Mucosa of stomach (tissue), 1 donor: ENCODE data around the gene NUDT8.

Experiments used
- H3K27me3 ChIP-seq: one replicate; pipeline ENCODE4 v1.7.0; 2013; ENCODE audit warnings: mild to moderate bottlenecking, low read length; ENCODE audit not compliant: control insufficient read depth, insufficient read depth
- H3K36me3 ChIP-seq: one replicate; pipeline ENCODE4 v1.7.0; 2013; ENCODE audit warnings: low read length; ENCODE audit not compliant: control insufficient read depth, insufficient read depth
- H3K4me1 ChIP-seq: one replicate; pipeline ENCODE4 v1.7.0; 2013; ENCODE audit warnings: mild to moderate bottlenecking, low read length; ENCODE audit not compliant: control insufficient read depth, insufficient read depth
- H3K4me3 ChIP-seq: one replicate; pipeline ENCODE4 v1.7.0; 2013; ENCODE audit warnings: low read length
- H3K9ac ChIP-seq: one replicate; pipeline ENCODE4 v1.7.0; 2013; ENCODE audit warnings: mild to moderate bottlenecking, low read length, moderate library complexity
- H3K9me3 ChIP-seq: one replicate; pipeline ENCODE4 v1.7.0; 2013; ENCODE audit warnings: mild to moderate bottlenecking, low read length, moderate library complexity; ENCODE audit not compliant: control insufficient read depth
- donor health status: Pancreatic carcinoma.

The NUDT8 gene

GRCh38 chr11:67616431-67617242, 13.1 kb downstream of the NUDT8 start:
- H3K9me3 ChIP-seq, result no peaks in the 10 kb centered on the region
- no peak overlapping the region for H3K4me3 ChIP-seq
- H3K4me1 ChIP-seq, result peaks cover 21% of the 10 kb centered on the region
- no peak overlapping the region for H3K9ac ChIP-seq
- peaks cover 18% of the 10 kb centered on the region for H3K27me3 ChIP-seq
- no peaks in the 10 kb centered on the region for H3K36me3 ChIP-seq

DNA sequence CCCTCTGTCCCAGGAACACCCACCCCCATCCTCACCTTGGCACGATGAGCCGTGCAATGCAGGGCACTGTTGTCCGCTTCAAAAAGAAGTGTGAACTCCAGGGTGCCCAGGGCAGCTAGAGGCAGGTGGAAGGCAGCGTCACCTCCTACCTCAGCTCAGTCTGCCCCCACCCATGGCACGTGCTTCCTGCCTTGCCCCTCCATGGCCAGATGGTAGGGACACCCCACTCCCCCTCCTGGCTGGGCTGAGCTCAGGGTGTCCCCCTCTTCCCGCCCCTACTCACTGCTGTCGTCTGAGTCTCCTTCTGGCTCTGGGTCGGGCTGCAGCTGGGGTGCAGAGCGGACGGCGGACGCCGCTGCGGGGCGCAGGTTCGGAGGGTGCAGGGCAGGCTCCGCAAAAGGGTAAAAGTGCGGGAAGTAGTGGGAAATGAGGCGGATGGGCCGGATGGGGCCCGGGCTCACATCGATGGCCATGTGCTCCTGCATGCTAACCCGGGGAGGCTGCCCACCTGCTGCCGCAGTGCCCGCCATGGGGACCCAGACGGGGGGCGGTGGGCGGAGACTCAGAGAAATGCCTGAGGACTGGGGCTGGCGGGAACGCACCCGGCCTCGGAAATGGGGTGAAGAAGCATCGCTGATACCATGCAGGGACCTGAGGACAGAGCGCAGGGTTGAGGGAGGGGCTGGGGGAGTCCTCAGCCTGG, 13.9 kb downstream of the NUDT8 start:
- Histone ChIP-seq H3K9ac (no peak overlapping the region), H3K4me3 (no peak overlapping the region)

GRCh38 chr11:67614730-67615714, 14.7 kb downstream of the NUDT8 start:
- no peak overlapping the region for H3K4me3 ChIP-seq
- H3K27me3 ChIP-seq, result peaks cover 18% of the 10 kb centered on the region
- H3K9ac ChIP-seq, result peak overlapping the region; percentile 75
- no peaks in the 10 kb centered on the region for H3K9me3 ChIP-seq
- peaks cover 21% of the 10 kb centered on the region for H3K4me1 ChIP-seq
- peaks cover 8% of the 10 kb centered on the region for H3K36me3 ChIP-seq

More for the DNA sequence above, 13.9 kb downstream of the NUDT8 start:
- H3K36me3 ChIP-seq, result no peaks in the 10 kb centered on the region
- H3K27me3 ChIP-seq, result peaks cover 18% of the 10 kb centered on the region
- H3K9me3 ChIP-seq, result no peaks in the 10 kb centered on the region
- H3K4me1 ChIP-seq, result peaks cover 21% of the 10 kb centered on the region

DNA sequence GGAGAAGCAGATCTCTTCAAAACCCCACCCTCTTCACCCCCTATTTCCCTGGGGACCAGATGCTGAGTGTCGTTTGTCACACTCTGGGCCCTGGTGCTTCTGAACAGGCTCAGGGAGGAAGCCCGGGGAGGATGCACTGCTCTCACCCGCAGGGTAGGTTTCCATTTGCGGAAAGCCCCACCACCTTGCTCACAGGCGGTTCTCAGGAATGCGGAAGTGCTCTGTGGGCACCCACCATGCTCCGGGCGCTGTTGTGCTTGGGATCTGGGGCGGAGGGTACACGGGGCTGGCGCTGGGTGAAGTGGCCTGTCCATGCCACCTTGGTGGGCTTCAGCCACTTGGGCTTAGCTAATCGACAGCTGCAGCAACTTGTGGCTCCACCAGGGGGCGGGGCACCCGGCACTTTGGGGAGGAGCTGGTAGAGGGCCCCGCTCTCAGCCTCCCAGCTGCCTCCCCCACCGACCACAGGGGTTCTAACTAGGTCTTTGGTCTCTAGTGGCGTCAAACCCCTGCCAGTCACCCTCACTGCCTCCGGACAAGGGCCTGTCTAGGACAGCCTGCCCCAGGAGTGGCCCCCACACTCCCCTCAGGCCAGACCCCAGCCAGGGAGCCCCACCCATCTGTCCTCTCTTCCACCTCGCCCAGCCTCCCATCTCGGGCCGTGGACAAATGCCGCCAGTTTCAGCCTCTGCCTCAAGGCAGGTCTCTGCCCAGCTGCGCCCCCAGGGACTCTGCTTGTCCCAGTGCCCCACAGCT, 15.6 kb downstream of the NUDT8 start:
- Histone ChIP-seq H3K4me1 (peaks cover 21% of the 10 kb centered on the region), H3K4me3 (peak overlapping the region; percentile 31), H3K9ac (peak overlapping the region; percentile 75), H3K36me3 (peaks cover 9% of the 10 kb centered on the region), H3K9me3 (no peaks in the 10 kb centered on the region), H3K27me3 (peaks cover 18% of the 10 kb centered on the region)

GRCh38 chr11:67613313-67613959, 16.3 kb downstream of the NUDT8 start:
- Histone ChIP-seq H3K9ac (peak overlapping the region; percentile 75), H3K9me3 (no peaks in the 10 kb centered on the region), H3K4me3 (peak overlapping the region; percentile 31), H3K4me1 (peaks cover 21% of the 10 kb centered on the region), H3K36me3 (peaks cover 9% of the 10 kb centered on the region), H3K27me3 (peaks cover 18% of the 10 kb centered on the region)

DNA sequence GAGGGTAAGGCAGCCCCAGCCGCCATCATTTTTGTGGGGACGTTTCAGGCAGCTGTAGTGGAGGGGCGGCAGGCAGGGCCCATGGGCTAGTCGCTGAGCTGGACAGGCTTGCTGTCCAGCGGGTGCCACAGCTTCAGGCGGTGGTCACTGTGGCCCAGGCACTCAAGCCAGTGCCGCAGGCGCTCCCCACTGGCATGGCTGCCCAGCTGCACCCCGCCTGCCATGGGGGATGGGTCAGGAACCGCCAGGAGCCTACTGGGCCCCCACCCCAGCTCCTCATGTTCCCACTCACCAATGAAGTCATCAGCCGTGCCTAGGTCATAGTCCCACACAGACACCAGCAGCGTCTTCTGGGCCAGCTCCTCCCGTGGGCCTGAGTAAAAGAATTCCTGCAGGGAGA, 17.0 kb downstream of the NUDT8 start:
- H3K9ac ChIP-seq, result no peak overlapping the region
- peaks cover 18% of the 10 kb centered on the region for H3K27me3 ChIP-seq
- peaks cover 28% of the 10 kb centered on the region for H3K4me1 ChIP-seq
- no peak overlapping the region for H3K4me3 ChIP-seq
- H3K36me3 ChIP-seq, result peaks cover 9% of the 10 kb centered on the region
- no peaks in the 10 kb centered on the region for H3K9me3 ChIP-seq

DNA sequence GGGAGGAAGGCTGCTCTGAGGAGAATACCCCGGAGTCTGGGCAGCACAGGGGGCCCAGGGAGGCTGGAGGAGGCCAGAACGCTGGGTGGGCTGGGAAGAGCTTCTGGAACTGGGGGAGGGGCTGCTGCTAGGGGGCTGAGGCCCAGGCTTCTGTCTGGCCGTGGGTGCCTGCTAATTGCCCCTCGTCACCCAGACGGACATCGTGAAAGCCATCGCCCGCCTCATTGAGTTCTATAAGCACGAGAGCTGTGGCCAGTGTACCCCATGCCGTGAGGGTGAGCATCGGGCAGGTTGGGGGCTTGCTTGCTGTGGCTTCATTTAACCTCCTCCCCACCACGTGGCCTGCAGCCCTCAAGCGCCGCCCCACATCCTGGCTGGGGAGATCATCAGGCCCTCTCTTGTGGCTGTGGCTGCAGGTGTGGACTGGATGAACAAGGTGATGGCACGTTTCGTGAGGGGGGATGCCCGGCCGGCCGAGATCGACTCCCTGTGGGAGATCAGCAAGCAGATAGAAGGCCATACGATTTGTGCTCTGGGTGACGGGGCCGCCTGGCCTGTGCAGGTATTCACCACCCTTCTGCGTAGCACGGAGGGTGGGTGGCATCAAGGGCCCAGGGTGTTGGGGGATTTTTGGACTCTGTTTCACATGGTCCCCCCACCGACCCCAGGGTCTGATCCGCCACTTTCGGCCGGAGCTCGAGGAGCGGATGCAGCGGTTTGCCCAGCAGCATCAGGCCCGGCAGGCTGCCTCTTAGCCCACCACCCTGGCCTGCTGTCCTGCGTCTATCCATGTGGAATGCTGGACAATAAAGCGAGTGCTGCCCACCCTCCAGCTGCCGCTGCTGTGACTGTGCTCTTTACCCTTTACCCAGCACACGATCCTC, 17.8 kb downstream of the NUDT8 start:
- H3K4me1 ChIP-seq, result peaks cover 36% of the 10 kb centered on the region
- no peak overlapping the region for H3K4me3 ChIP-seq
- H3K36me3 ChIP-seq, result peaks cover 9% of the 10 kb centered on the region
- H3K27me3 ChIP-seq, result peaks cover 18% of the 10 kb centered on the region
- H3K9ac ChIP-seq, result no peak overlapping the region
- H3K9me3 ChIP-seq, result no peaks in the 10 kb centered on the region

DNA sequence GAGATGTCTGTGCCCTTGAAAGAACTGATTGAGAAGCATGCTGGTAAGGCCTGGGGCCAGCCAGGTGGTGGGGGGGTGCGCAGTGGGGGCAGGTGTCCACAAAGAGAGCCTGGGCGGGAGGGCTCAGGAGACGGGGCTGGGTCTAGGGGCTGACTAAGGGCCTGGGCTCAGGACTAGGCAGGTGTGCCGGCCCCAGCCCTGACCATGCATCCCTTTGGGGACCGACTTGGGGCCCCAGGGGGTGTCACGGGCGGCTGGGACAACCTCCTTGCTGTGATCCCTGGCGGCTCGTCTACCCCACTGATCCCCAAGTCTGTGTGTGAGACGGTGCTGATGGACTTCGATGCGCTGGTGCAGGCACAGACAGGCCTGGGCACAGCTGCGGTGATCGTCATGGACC, 18.6 kb downstream of the NUDT8 start:
- Histone ChIP-seq H3K4me1 (peaks cover 32% of the 10 kb centered on the region), H3K9ac (no peak overlapping the region), H3K9me3 (no peaks in the 10 kb centered on the region), H3K4me3 (no peak overlapping the region), H3K36me3 (peaks cover 9% of the 10 kb centered on the region), H3K27me3 (peaks cover 12% of the 10 kb centered on the region)

DNA sequence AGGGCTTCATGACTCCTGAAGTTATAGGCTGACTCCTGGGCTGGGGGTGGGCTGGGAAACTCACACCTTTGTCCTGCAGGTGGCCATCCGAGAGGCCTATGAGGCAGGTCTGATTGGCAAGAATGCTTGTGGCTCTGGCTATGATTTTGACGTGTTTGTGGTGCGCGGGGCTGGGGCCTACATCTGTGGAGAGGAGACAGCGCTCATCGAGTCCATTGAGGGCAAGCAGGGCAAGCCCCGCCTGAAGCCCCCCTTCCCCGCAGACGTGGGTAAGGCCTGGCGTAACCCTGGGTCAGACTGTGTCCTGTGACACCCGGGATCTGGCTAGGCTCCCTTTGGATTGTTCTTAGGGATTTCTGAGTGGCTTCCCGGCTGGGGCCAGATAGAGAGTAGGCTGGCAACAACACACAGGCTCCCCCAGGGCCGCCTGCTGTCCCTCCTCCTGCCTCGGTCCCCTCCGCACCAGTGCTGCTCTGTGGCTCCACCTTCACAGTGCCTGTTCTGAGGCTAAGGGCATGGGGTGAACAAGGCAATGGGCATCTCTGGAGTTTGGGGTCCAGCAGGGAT, 19.4 kb downstream of the NUDT8 start:
- H3K36me3 ChIP-seq, result peaks cover 9% of the 10 kb centered on the region
- peaks cover 32% of the 10 kb centered on the region for H3K4me1 ChIP-seq
- H3K4me3 ChIP-seq, result no peak overlapping the region
- peaks cover 6% of the 10 kb centered on the region for H3K27me3 ChIP-seq
- H3K9ac ChIP-seq, result no peak overlapping the region
- H3K9me3 ChIP-seq, result no peaks in the 10 kb centered on the region

- peaks cover 9% of the 10 kb centered on the region for H3K36me3 ChIP-seq
- H3K4me3 ChIP-seq, result no peak overlapping the region
- no peaks in the 10 kb centered on the region for H3K27me3 ChIP-seq
- peaks cover 26% of the 10 kb centered on the region for H3K4me1 ChIP-seq
- H3K9me3 ChIP-seq, result no peaks in the 10 kb centered on the region
- no peak overlapping the region for H3K9ac ChIP-seq
Measured at GRCh38 chr11:67609316-67609715, 20.4 kb downstream of the NUDT8 start.
